SU-DHL-6 (cell line): ENCODE results near the gene ME1.

Experiments
- H2AFZ ChIP-seq: fragments of 200-600 bp; sonication (generic); 2 replicates; pipeline ENCODE4 v1.6.1; 2014; ENCODE audit warnings: low read depth, mild to moderate bottlenecking, moderate library complexity, mixed read lengths, antibody characterized with exemption, low read length; ENCODE audit not compliant: severe bottlenecking
- H3F3A ChIP-seq: fragments of 200-600 bp; shearing (Covaris generic); 2 replicates; pipeline ENCODE4 v1.6.0; 2016; ENCODE audit warnings: antibody characterized with exemption, mild to moderate bottlenecking; ENCODE audit not compliant: insufficient read depth
- H3K27ac ChIP-seq: fragments of 200-600 bp; sonication (generic); 2 replicates; pipeline ENCODE4 v1.5.1; 2016; ENCODE audit warnings: low read depth, mild to moderate bottlenecking, low read length, moderate library complexity, mixed read lengths
- H3K27me3 ChIP-seq: fragments of 200-600 bp; sonication (generic), shearing (Covaris generic); 2 replicates; pipeline ENCODE4 v1.6.0; 2014; ENCODE audit warnings: mild to moderate bottlenecking, low read length
- H3K36me3 ChIP-seq: fragments of 200-600 bp; sonication (generic); 2 replicates; pipeline ENCODE4 v1.6.1; 2014; ENCODE audit warnings: mild to moderate bottlenecking, low read length, mixed read lengths
- H3K4me2 ChIP-seq: fragments of 300-600, 200-600 bp; shearing (Covaris generic), sonication (generic); 2 replicates; pipeline ENCODE4 v1.6.0; 2014; ENCODE audit warnings: low read length, low read depth, mild to moderate bottlenecking; ENCODE audit not compliant: poor library complexity, severe bottlenecking
- H3K4me3 ChIP-seq: fragments of 200-600 bp; sonication (generic); 2 replicates; pipeline ENCODE4 v1.5.1; 2014; ENCODE audit warnings: antibody characterized with exemption, low read length, mild to moderate bottlenecking, mixed read lengths; ENCODE audit not compliant: insufficient read depth, poor library complexity, severe bottlenecking
- H3K79me2 ChIP-seq: fragments of 200-600 bp; sonication (generic); 2 replicates; pipeline ENCODE4 v1.6.1; 2014; ENCODE audit warnings: mild to moderate bottlenecking, low read length, moderate library complexity; ENCODE audit not compliant: insufficient read depth
- H3K9ac ChIP-seq: fragments of 200-600 bp; sonication (generic); 2 replicates; pipeline ENCODE4 v1.7.0; 2014; ENCODE audit warnings: mild to moderate bottlenecking, low read length
- H3K9me2 ChIP-seq: fragments of 200-600 bp; sonication (generic); replicated peaks from 2 replicates; pipeline ENCODE4 v1.6.1; 2014; ENCODE audit warnings: low read length; ENCODE audit not compliant: insufficient read depth
- H3K9me3 ChIP-seq: fragments of 200-600 bp; sonication (generic); 2 replicates; pipeline ENCODE4 v1.6.1; 2014; ENCODE audit warnings: low read length, mixed read lengths; ENCODE audit not compliant: insufficient read depth
- H4K20me1 ChIP-seq: fragments of 200-600 bp; sonication (generic); 2 replicates; pipeline ENCODE4 v1.6.1; 2014; ENCODE audit warnings: low read depth, mild to moderate bottlenecking, antibody characterized with exemption, low read length, moderate library complexity, mixed read lengths
- CTCF ChIP-seq: fragments of 200-600 bp; sonication (generic); IDR thresholded peaks from one replicate; pipeline ENCODE4 v1.5.1; 2017; ENCODE audit warnings: antibody characterized with exemption, mild to moderate bottlenecking, low read length, moderate library complexity; ENCODE audit not compliant: insufficient read depth, poor library complexity, severe bottlenecking
- EZH2phosphoT487 ChIP-seq: fragments of 200-600 bp; sonication (generic), shearing (Covaris generic); conservative IDR thresholded peaks from 2 replicates; pipeline ENCODE4 v1.6.1; 2018; ENCODE audit warnings: mild to moderate bottlenecking, antibody characterized with exemption, low read length, moderate library complexity, mixed read lengths

ME1 gene

DNA sequence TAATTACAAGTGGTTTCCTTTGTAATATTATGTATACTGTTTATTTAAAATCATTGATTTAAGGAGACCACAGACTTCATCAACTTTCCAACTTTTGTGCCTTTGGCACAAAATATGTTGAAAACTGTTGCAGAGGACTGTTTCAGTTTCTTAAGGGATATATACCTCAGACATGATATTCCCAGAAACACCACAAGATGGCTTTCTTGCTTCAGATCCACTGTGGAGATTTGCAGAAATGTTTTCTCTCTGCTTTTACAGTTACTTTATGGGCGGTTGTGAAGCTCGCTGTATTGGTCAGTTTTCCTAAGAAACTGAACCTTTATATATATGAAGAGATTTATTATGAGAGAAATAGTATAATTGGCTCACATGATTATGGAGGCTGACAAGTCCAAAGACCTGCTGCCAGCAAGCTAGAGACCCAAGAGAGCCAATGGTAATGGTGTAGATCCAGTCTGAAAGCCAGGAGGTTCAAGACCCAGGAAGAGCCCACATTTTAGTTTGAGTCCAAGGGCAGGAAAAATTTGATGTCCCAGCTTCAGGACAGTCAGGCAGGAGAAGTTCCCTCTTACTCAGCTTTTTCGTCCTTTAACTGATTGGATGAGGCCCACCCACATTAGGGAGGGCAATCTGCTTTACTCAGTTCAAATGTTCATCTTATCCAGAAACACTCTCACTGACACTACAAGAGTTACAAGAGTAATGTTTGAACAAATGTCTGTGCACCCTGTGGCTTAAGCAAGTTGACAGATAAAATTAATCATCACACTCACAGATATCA lies 12.8 kb downstream of the ME1 start:
- H3K27ac ChIP-seq = no peak overlapping the region
- H3F3A ChIP-seq = no peaks in the 10 kb centered on the region
- H3K79me2 ChIP-seq = no peaks in the 10 kb centered on the region
- TF ChIP-seq CTCF = no peak
- no peak for TF ChIP-seq EZH2phosphoT487
- no peaks in the 10 kb centered on the region for H4K20me1 ChIP-seq
- no peaks in the 10 kb centered on the region for H3K36me3 ChIP-seq
- no peaks in the 10 kb centered on the region for H3K9me3 ChIP-seq
- H2AFZ ChIP-seq = no peak overlapping the region
- no peak overlapping the region for H3K4me3 ChIP-seq
- no peaks in the 10 kb centered on the region for H3K9me2 ChIP-seq
- no peak overlapping the region for H3K9ac ChIP-seq
- H3K4me2 ChIP-seq = no peak overlapping the region
- H3K27me3 ChIP-seq = no peaks in the 10 kb centered on the region

DNA sequence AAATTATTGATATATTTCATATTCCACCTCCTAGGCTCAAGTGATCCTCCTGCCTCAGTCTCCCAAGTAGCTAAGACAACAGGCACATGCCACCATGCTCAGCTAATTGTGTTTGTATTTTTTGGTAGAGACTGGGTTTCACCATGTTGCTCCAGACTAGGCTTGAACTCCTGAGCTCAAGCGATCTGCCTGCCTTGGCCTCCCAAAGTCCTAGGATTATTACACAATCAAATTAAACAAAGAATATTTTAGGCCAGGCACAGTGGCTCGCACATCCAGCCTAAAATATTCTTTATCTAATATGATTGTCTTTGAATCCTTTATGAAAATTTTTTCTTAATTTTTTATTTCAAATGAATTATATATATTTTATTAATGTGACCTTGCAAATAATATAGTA lies 17.8 kb downstream of the ME1 start:
- no peak overlapping the region for H3K27ac ChIP-seq
- H3K79me2 ChIP-seq = no peaks in the 10 kb centered on the region
- H3K4me3 ChIP-seq = no peak overlapping the region
- H3K36me3 ChIP-seq = no peaks in the 10 kb centered on the region
- no peaks in the 10 kb centered on the region for H3K27me3 ChIP-seq
- H3K4me2 ChIP-seq = no peak overlapping the region
- no peaks in the 10 kb centered on the region for H3F3A ChIP-seq
- TF ChIP-seq EZH2phosphoT487 (no peak), CTCF (no peak)
- no peaks in the 10 kb centered on the region for H4K20me1 ChIP-seq
- H3K9ac ChIP-seq = no peak overlapping the region
- H2AFZ ChIP-seq = no peak overlapping the region
- no peaks in the 10 kb centered on the region for H3K9me3 ChIP-seq
- no peaks in the 10 kb centered on the region for H3K9me2 ChIP-seq

GRCh38 chr6:83411731-83412130 lies 19.1 kb downstream of the ME1 start:
- H2AFZ ChIP-seq = no peak overlapping the region
- no peaks in the 10 kb centered on the region for H3F3A ChIP-seq
- H3K9ac ChIP-seq = no peak overlapping the region
- no peak for TF ChIP-seq EZH2phosphoT487
- no peak for TF ChIP-seq CTCF
- no peaks in the 10 kb centered on the region for H3K9me2 ChIP-seq
- no peak overlapping the region for H3K4me3 ChIP-seq
- H3K79me2 ChIP-seq = no peaks in the 10 kb centered on the region
- H3K9me3 ChIP-seq = no peaks in the 10 kb centered on the region
- H3K27me3 ChIP-seq = no peaks in the 10 kb centered on the region
- no peak overlapping the region for H3K27ac ChIP-seq
- no peaks in the 10 kb centered on the region for H3K36me3 ChIP-seq
- H4K20me1 ChIP-seq = no peaks in the 10 kb centered on the region
- no peak overlapping the region for H3K4me2 ChIP-seq
